KMS-11 (cell line): Measurements from ENCODE around the gene PKLR.

ENCODE experiments used
- H2AFZ ChIP-seq: fragments of 200-600 bp; sonication (generic); 2 replicates; pipeline ENCODE4 v1.6.1; 2016; ENCODE audit warnings: antibody characterized with exemption, mixed run types, low read depth
- H3K27ac ChIP-seq: fragments of 200-600 bp; sonication (generic); 2 replicates; pipeline ENCODE4 v1.6.1; 2016; ENCODE audit warnings: mild to moderate bottlenecking, mixed run types
- H3K27me3 ChIP-seq: fragments of 200-600 bp; sonication (generic); 2 replicates; pipeline ENCODE4 v1.6.1; 2017; ENCODE audit warnings: mild to moderate bottlenecking, low read depth, mixed run types, moderate library complexity; ENCODE audit not compliant: insufficient read depth
- H3K36me3 ChIP-seq: fragments of 200-600 bp; sonication (generic); 2 replicates; pipeline ENCODE4 v1.6.1; 2017; ENCODE audit warnings: mild to moderate bottlenecking, mixed run types; ENCODE audit not compliant: insufficient read depth
- H3K4me1 ChIP-seq: fragments of 200-600 bp; sonication (generic); 2 replicates; pipeline ENCODE4 v1.6.1; 2016; ENCODE audit warnings: mild to moderate bottlenecking, low read depth, mixed run types; ENCODE audit not compliant: poor library complexity, severe bottlenecking
- H3K4me2 ChIP-seq: fragments of 200-600 bp; sonication (generic); 2 replicates; pipeline ENCODE4 v1.7.0; 2016; ENCODE audit warnings: mild to moderate bottlenecking, mixed run types
- H3K4me3 ChIP-seq: fragments of 200-600 bp; sonication (generic); IDR thresholded peaks from 2 replicates; pipeline ENCODE4 v1.6.1; 2017; ENCODE audit warnings: low read depth, low read length, mixed read lengths; ENCODE audit not compliant: insufficient read depth
- H3K79me2 ChIP-seq: fragments of 200-600 bp; sonication (generic); 2 replicates; pipeline ENCODE4 v1.6.1; 2016; ENCODE audit warnings: low read depth, mixed run types; ENCODE audit not compliant: insufficient read depth
- H3K9ac ChIP-seq: fragments of 200-600 bp; sonication (generic); 2 replicates; pipeline ENCODE4 v1.6.1; 2016; ENCODE audit warnings: mild to moderate bottlenecking, mixed run types
- H4K20me1 ChIP-seq: fragments of 200-600 bp; sonication (generic); 2 replicates; pipeline ENCODE4 v1.6.1; 2016; ENCODE audit warnings: mild to moderate bottlenecking, mixed run types; ENCODE audit not compliant: insufficient read depth
- CTCF ChIP-seq: fragments of 200-600 bp; sonication (generic); conservative IDR thresholded peaks from 2 replicates; pipeline ENCODE4 v1.6.1; 2017; ENCODE audit warnings: low read depth, mild to moderate bottlenecking, antibody characterized with exemption, low read length, moderate library complexity, mixed read lengths

The PKLR gene

GRCh38 chr1:155325603-155325893 lies 24.3 kb upstream of the PKLR start:
- H3K36me3 ChIP-seq, result no peaks in the 10 kb centered on the region; the same call in 1 of the 2 replicates
- no peak overlapping the region for H3K4me2 ChIP-seq
- no peak overlapping the region for H3K4me3 ChIP-seq
- H3K79me2 ChIP-seq, result no peaks in the 10 kb centered on the region
- H3K9ac ChIP-seq, result no peak overlapping the region
- peaks cover 20% of the 10 kb centered on the region for H3K4me1 ChIP-seq
- no peaks in the 10 kb centered on the region for H3K27me3 ChIP-seq
- H4K20me1 ChIP-seq, result no peaks in the 10 kb centered on the region; the same call in 1 of the 2 replicates
- H3K27ac ChIP-seq, result no peak overlapping the region
- H2AFZ ChIP-seq, result no peak overlapping the region
- TF ChIP-seq CTCF, result no peak

GRCh38 chr1:155324717-155325602 lies 23.7 kb upstream of the PKLR start:
- Histone ChIP-seq H3K4me3 (no peak overlapping the region), H3K9ac (peak overlapping the region; percentile 63; the same call in 1 of the 2 replicates), H2AFZ (peak overlapping the region; percentile 84), H3K36me3 (no peaks in the 10 kb centered on the region; the same call in 1 of the 2 replicates), H3K27me3 (no peaks in the 10 kb centered on the region), H3K4me1 (peaks cover 20% of the 10 kb centered on the region), H3K27ac (no peak overlapping the region), H3K4me2 (peak overlapping the region; percentile 85), H4K20me1 (no peaks in the 10 kb centered on the region; the same call in 1 of the 2 replicates), H3K79me2 (no peaks in the 10 kb centered on the region)
- TF ChIP-seq CTCF, result no peak

- Histone ChIP-seq H3K4me3 (peak overlapping the region; percentile 97), H3K27me3 (no peaks in the 10 kb centered on the region), H2AFZ (peak overlapping the region; percentile 84), H3K79me2 (no peaks in the 10 kb centered on the region), H3K4me2 (peak overlapping the region; percentile 85), H3K9ac (peak overlapping the region; percentile 63), H3K27ac (peak overlapping the region; percentile 55), H3K36me3 (no peaks in the 10 kb centered on the region), H4K20me1 (no peaks in the 10 kb centered on the region), H3K4me1 (peaks cover 20% of the 10 kb centered on the region)
- TF ChIP-seq CTCF, result no peak
These were observed 22.9 kb upstream of the PKLR start for GRCh38 chr1:155324037-155324716.

GRCh38 chr1:155323729-155324036 lies 22.4 kb upstream of the PKLR start:
- Histone ChIP-seq H4K20me1 (no peaks in the 10 kb centered on the region), H3K27ac (peak overlapping the region; percentile 55), H3K27me3 (no peaks in the 10 kb centered on the region), H3K4me3 (peak overlapping the region; percentile 97), H2AFZ (peak overlapping the region; percentile 84), H3K4me2 (peak overlapping the region; percentile 85), H3K9ac (peak overlapping the region; percentile 63), H3K36me3 (no peaks in the 10 kb centered on the region), H3K4me1 (peaks cover 20% of the 10 kb centered on the region), H3K79me2 (no peaks in the 10 kb centered on the region)
- TF ChIP-seq CTCF, result no peak
